ENCODE results near the gene PPTC7. TPM values are rescaled to one million over a fixed set of nuclear protein-coding genes. Genes with fewer than 3 reads are reported as not detected.
"Not testable (repeated sequence)": the region's sequence is repeated elsewhere in the genome, so short reads cannot be mapped to it uniquely, and the experiment has no call there.

Gene PPTC7
- polyA plus RNA-seq, 2 donors: 4.7 to 9.4 TPM

- H3K4me3 ChIP-seq (ENCODE audit: low read depth in 1 of 2, low read length in 2 of 2): no peak overlapping the region
- H3K9me3 ChIP-seq (ENCODE audit: control insufficient read depth in 2 of 2, insufficient read depth in 1 of 2, low read depth in 1 of 2, low read length in 1 of 2): no peaks in the 10 kb centered on the region
- H3K4me1 ChIP-seq (ENCODE audit: control insufficient read depth in 2 of 2, insufficient read depth in 2 of 2, low read length in 1 of 2): peaks cover 0 to 5% of the 10 kb centered on the region in 2 donors
- WGBS, 2 donors: 93 to 97% methylated on average over 6 of the region's 6 CpGs
- no peak overlapping the region for H3K27ac ChIP-seq (ENCODE audit: low read depth in 2 of 2, low read length in 1 of 2)
- no peaks in the 10 kb centered on the region for H3K36me3 ChIP-seq (ENCODE audit: control insufficient read depth in 2 of 2, insufficient read depth in 2 of 2, low read length in 1 of 2)
- no peaks in the 10 kb centered on the region for H3K27me3 ChIP-seq (ENCODE audit: control insufficient read depth in 1 of 2, insufficient read depth in 2 of 2, low read length in 2 of 2)
Observed at GRCh38 chr12:110528277-110528839, 54.8 kb downstream of the PPTC7 start.

- H3K36me3 ChIP-seq (ENCODE audit: control insufficient read depth in 2 of 2, insufficient read depth in 2 of 2, low read length in 1 of 2); H3K27ac ChIP-seq (ENCODE audit: low read depth in 2 of 2, low read length in 1 of 2); H3K4me1 ChIP-seq (ENCODE audit: control insufficient read depth in 2 of 2, insufficient read depth in 2 of 2, low read length in 1 of 2); H3K27me3 ChIP-seq (ENCODE audit: control insufficient read depth in 1 of 2, insufficient read depth in 2 of 2, low read length in 2 of 2); H3K9me3 ChIP-seq (ENCODE audit: control insufficient read depth in 2 of 2, insufficient read depth in 1 of 2, low read depth in 1 of 2, low read length in 1 of 2); H3K4me3 ChIP-seq (ENCODE audit: low read depth in 1 of 2, low read length in 2 of 2): not testable (repeated sequence)
- WGBS, 2 donors: 86 to 88% methylated on average over 11 of the region's 11 CpGs
Observed at GRCh38 chr12:110520876-110521712, 62.0 kb downstream of the PPTC7 start.

GRCh38 chr12:110518014-110518413, 65.1 kb downstream of the PPTC7 start:
- 94 to 95% methylated on average over 7 to 8 of the region's 8 CpGs for WGBS, 2 donors
- not testable (repeated sequence) for H3K36me3 ChIP-seq (ENCODE audit: control insufficient read depth in 2 of 2, insufficient read depth in 2 of 2, low read length in 1 of 2); H3K4me1 ChIP-seq (ENCODE audit: control insufficient read depth in 2 of 2, insufficient read depth in 2 of 2, low read length in 1 of 2); H3K27ac ChIP-seq (ENCODE audit: low read depth in 2 of 2, low read length in 1 of 2); H3K27me3 ChIP-seq (ENCODE audit: control insufficient read depth in 1 of 2, insufficient read depth in 2 of 2, low read length in 2 of 2); H3K4me3 ChIP-seq (ENCODE audit: low read depth in 1 of 2, low read length in 2 of 2); H3K9me3 ChIP-seq (ENCODE audit: control insufficient read depth in 2 of 2, insufficient read depth in 1 of 2, low read depth in 1 of 2, low read length in 1 of 2)

DNA sequence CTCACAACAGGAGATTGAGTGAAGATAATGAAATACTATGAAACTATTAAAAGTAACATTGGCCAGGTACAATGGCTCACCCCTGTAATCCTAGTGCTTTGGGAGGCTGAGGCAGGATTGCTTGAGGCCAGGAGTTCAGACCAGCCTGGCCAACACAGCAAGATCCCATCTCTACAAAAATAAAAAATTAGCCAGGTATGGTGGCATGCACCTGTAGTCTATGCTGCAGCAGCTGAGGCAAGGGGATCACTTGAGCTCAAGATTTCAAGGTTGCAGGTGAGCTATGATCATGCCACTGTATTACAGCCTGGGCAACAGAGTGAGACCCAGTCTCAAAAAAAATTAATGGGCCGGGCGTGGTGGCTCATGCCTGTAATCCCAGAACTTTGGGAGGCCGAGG, 66.1 kb downstream of the PPTC7 start:
- 90 to 93% methylated on average over 3 of the region's 3 CpGs for WGBS, 2 donors
- Histone ChIP-seq H3K9me3 (ENCODE audit: control insufficient read depth in 2 of 2, insufficient read depth in 1 of 2, low read depth in 1 of 2, low read length in 1 of 2) (no peaks in the 10 kb centered on the region), H3K4me1 (ENCODE audit: control insufficient read depth in 2 of 2, insufficient read depth in 2 of 2, low read length in 1 of 2) (no peaks in the 10 kb centered on the region), H3K36me3 (ENCODE audit: control insufficient read depth in 2 of 2, insufficient read depth in 2 of 2, low read length in 1 of 2) (no peaks in the 10 kb centered on the region), H3K27ac (ENCODE audit: low read depth in 2 of 2, low read length in 1 of 2) (no peak overlapping the region), H3K4me3 (ENCODE audit: low read depth in 1 of 2, low read length in 2 of 2) (no peak overlapping the region), H3K27me3 (ENCODE audit: control insufficient read depth in 1 of 2, insufficient read depth in 2 of 2, low read length in 2 of 2) (no peaks in the 10 kb centered on the region)

DNA sequence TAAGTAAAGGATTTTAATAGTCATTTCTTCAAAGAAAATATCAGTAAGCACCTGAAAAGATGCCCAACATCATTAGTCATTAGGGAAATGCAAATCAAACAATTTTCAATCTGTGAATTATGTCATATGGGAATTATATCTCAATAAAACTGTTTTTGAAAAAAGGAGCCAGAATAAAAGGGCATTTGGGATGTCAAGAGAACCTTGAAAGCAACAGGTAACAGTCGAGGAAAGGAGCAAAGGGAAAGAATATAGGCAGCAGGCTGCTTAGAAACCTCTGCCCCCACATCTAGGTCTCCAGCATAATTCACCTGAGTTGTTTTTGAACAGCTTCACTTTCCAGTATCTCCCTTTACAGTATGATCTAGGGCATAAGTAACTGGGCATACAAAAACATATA, 68.8 kb downstream of the PPTC7 start:
- Histone ChIP-seq H3K4me3 (ENCODE audit: low read depth in 1 of 2, low read length in 2 of 2) (no peak overlapping the region), H3K27ac (ENCODE audit: low read depth in 2 of 2, low read length in 1 of 2) (no peak overlapping the region), H3K9me3 (ENCODE audit: control insufficient read depth in 2 of 2, insufficient read depth in 1 of 2, low read depth in 1 of 2, low read length in 1 of 2) (no peaks in the 10 kb centered on the region), H3K4me1 (ENCODE audit: control insufficient read depth in 2 of 2, insufficient read depth in 2 of 2, low read length in 1 of 2) (no peaks in the 10 kb centered on the region), H3K27me3 (ENCODE audit: control insufficient read depth in 1 of 2, insufficient read depth in 2 of 2, low read length in 2 of 2) (no peaks in the 10 kb centered on the region), H3K36me3 (ENCODE audit: control insufficient read depth in 2 of 2, insufficient read depth in 2 of 2, low read length in 1 of 2) (no peaks in the 10 kb centered on the region)
- WGBS, 2 donors: 57 to 59% methylated on average over 1 of the region's 1 CpG

GRCh38 chr12:110513842-110514241, 69.3 kb downstream of the PPTC7 start:
- Histone ChIP-seq H3K27ac (ENCODE audit: low read depth in 2 of 2, low read length in 1 of 2) (no peak overlapping the region), H3K4me3 (ENCODE audit: low read depth in 1 of 2, low read length in 2 of 2) (no peak overlapping the region), H3K36me3 (ENCODE audit: control insufficient read depth in 2 of 2, insufficient read depth in 2 of 2, low read length in 1 of 2) (no peaks in the 10 kb centered on the region), H3K4me1 (ENCODE audit: control insufficient read depth in 2 of 2, insufficient read depth in 2 of 2, low read length in 1 of 2) (no peaks in the 10 kb centered on the region), H3K27me3 (ENCODE audit: control insufficient read depth in 1 of 2, insufficient read depth in 2 of 2, low read length in 2 of 2) (no peaks in the 10 kb centered on the region), H3K9me3 (ENCODE audit: control insufficient read depth in 2 of 2, insufficient read depth in 1 of 2, low read depth in 1 of 2, low read length in 1 of 2) (no peaks in the 10 kb centered on the region)
- 76 to 80% methylated on average over 6 of the region's 6 CpGs for WGBS, 2 donors

DNA sequence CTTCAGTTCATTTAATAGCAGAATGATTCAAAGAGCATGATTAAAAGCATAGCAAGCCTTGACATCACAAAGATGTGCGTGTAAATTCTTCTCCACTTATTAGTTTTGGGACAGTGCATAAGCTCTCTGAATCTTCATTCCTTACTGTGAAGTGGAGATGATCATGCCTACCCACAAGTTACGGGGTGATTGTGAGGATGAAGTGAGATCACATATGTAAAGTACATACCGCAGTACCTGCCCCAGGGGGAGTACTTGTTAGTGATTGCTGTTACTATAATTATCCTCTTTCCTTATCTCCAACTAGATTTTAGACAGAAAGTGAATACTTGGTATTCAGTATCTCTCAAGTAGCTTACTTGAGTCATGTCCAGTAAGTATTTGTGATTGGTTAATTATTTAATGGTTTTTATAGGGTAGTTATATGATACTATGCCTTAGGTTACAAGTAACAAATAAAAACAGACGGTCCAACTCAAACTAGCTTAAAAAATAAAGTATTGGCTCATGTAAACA, 75.0 kb downstream of the PPTC7 start:
- H3K4me3 ChIP-seq (ENCODE audit: low read depth in 1 of 2, low read length in 2 of 2): no peak overlapping the region

GRCh38 chr12:110505332-110505731, 77.8 kb downstream of the PPTC7 start:
- 79 to 81% methylated on average over 3 of the region's 3 CpGs for WGBS, 2 donors
- no peaks in the 10 kb centered on the region for H3K9me3 ChIP-seq (ENCODE audit: control insufficient read depth in 2 of 2, insufficient read depth in 1 of 2, low read depth in 1 of 2, low read length in 1 of 2)
- H3K4me3 ChIP-seq (ENCODE audit: low read depth in 1 of 2, low read length in 2 of 2): no peak overlapping the region
- H3K36me3 ChIP-seq (ENCODE audit: control insufficient read depth in 2 of 2, insufficient read depth in 2 of 2, low read length in 1 of 2): no peaks in the 10 kb centered on the region
- no peaks in the 10 kb centered on the region for H3K27me3 ChIP-seq (ENCODE audit: control insufficient read depth in 1 of 2, insufficient read depth in 2 of 2, low read length in 2 of 2)
- no peak overlapping the region for H3K27ac ChIP-seq (ENCODE audit: low read depth in 2 of 2, low read length in 1 of 2)
- no peaks in the 10 kb centered on the region for H3K4me1 ChIP-seq (ENCODE audit: control insufficient read depth in 2 of 2, insufficient read depth in 2 of 2, low read length in 1 of 2)

More for the DNA sequence above, 75.0 kb downstream of the PPTC7 start:
- Histone ChIP-seq H3K4me1 (ENCODE audit: control insufficient read depth in 2 of 2, insufficient read depth in 2 of 2, low read length in 1 of 2) (no peaks in the 10 kb centered on the region), H3K27me3 (ENCODE audit: control insufficient read depth in 1 of 2, insufficient read depth in 2 of 2, low read length in 2 of 2) (no peaks in the 10 kb centered on the region), H3K27ac (ENCODE audit: low read depth in 2 of 2, low read length in 1 of 2) (no peak overlapping the region), H3K9me3 (ENCODE audit: control insufficient read depth in 2 of 2, insufficient read depth in 1 of 2, low read depth in 1 of 2, low read length in 1 of 2) (no peaks in the 10 kb centered on the region), H3K36me3 (ENCODE audit: control insufficient read depth in 2 of 2, insufficient read depth in 2 of 2, low read length in 1 of 2) (no peaks in the 10 kb centered on the region)
- 90 to 92% methylated on average over 4 of the region's 4 CpGs for WGBS, 2 donors

DNA sequence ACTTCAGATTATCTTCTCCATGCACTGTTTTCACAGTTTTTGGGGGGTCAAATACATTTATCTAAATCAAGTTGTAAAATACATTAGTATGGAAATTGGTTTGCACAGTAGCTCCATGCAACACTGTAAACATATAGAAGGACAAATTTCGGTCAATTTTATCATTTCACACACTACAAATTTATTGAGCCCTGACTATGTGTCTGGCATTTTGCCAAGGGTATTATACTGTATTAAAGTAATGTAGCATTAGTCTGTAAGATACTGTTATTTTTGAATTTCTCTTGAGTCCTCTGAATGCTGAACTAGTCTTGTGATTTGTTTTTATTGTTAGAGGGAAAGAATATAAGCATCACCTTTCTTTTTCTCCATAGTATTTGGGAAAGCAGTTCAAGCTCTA, 79.7 kb downstream of the PPTC7 start:
- Histone ChIP-seq H3K27ac (ENCODE audit: low read depth in 2 of 2, low read length in 1 of 2) (no peak overlapping the region), H3K27me3 (ENCODE audit: control insufficient read depth in 1 of 2, insufficient read depth in 2 of 2, low read length in 2 of 2) (no peaks in the 10 kb centered on the region), H3K4me1 (ENCODE audit: control insufficient read depth in 2 of 2, insufficient read depth in 2 of 2, low read length in 1 of 2) (no peaks in the 10 kb centered on the region), H3K9me3 (ENCODE audit: control insufficient read depth in 2 of 2, insufficient read depth in 1 of 2, low read depth in 1 of 2, low read length in 1 of 2) (no peaks in the 10 kb centered on the region), H3K4me3 (ENCODE audit: low read depth in 1 of 2, low read length in 2 of 2) (no peak overlapping the region), H3K36me3 (ENCODE audit: control insufficient read depth in 2 of 2, insufficient read depth in 2 of 2, low read length in 1 of 2) (no peaks in the 10 kb centered on the region)
- WGBS, 2 donors: 69 to 80% methylated on average over 1 of the region's 1 CpG

All from esophagus (tissue), 2 donors.